GM23338 (cell line): ENCODE measurements around the gene NOL12.

ENCODE experiments used
- CTCF ChIP-seq, 2 experiments: fragments of 200-600 bp in 1 of 2; sonication (generic) in 1 of 2; conservative IDR thresholded peaks; 2 replicates each; pipeline versions ENCODE4 v1.5.1 to v1.6.1; 2016 to 2017; ENCODE audit warnings: antibody characterized with exemption in 2 of 2, low read depth in 2 of 2, mild to moderate bottlenecking in 2 of 2, moderate library complexity in 1 of 2
- ZNF114 ChIP-seq: fragments of 250-450 bp; sonication (Bioruptor Pico); IDR thresholded peaks from 2 replicates; pipeline ENCODE4 v1.5.0; 2020; ENCODE audit warnings: mild to moderate bottlenecking, moderate library complexity

- TF ChIP-seq ZNF114 = no peak
- TF ChIP-seq CTCF (conservative IDR thresholded peaks at IDR 0.05; ENCODE audit: low read depth in 2 of 2) = no peak
These were observed 16.6 kb upstream of the NOL12 start for GRCh38 chr22:37669586-37669985.
